Neuronal stem cell (in vitro differentiated cells): ENCODE results near the gene FIGN.

ENCODE experiments used
- DNase-seq: peaks from one replicate; pipeline ENCODE4 v3.0.0-alpha.2; 2013; ENCODE audit warnings: low spot score
- H2AFZ ChIP-seq: one replicate; pipeline ENCODE4 v1.6.1; 2013; ENCODE audit warnings: mild to moderate bottlenecking, low read length, inconsistent platforms
- H2AK5ac ChIP-seq: 2 replicates; pipeline ENCODE4 v1.6.1; 2013; ENCODE audit warnings: low read depth, mild to moderate bottlenecking, inconsistent platforms, low read length, moderate library complexity, mixed read lengths
- H2BK120ac ChIP-seq: 2 replicates; pipeline ENCODE4 v1.6.1; 2013; ENCODE audit warnings: low read depth, mild to moderate bottlenecking, inconsistent platforms, low read length, moderate library complexity, mixed read lengths
- H2BK12ac ChIP-seq: one replicate; pipeline ENCODE4 v1.6.1; 2013; ENCODE audit warnings: low read length, inconsistent platforms
- H2BK15ac ChIP-seq: 2 replicates; pipeline ENCODE4 v1.6.1; 2013; ENCODE audit warnings: mild to moderate bottlenecking, low read length, inconsistent platforms, mixed read lengths
- H2BK5ac ChIP-seq: one replicate; pipeline ENCODE4 v1.6.1; 2013; ENCODE audit warnings: inconsistent platforms, mild to moderate bottlenecking, low read length, moderate library complexity
- H3K14ac ChIP-seq: one replicate; pipeline ENCODE4 v1.6.1; 2013; ENCODE audit warnings: low read length, inconsistent platforms
- H3K18ac ChIP-seq: 2 replicates; pipeline ENCODE4 v1.6.1; 2013; ENCODE audit warnings: low read length, inconsistent platforms
- H3K23ac ChIP-seq: 2 replicates; pipeline ENCODE4 v1.6.1; 2013; ENCODE audit warnings: low read depth, mild to moderate bottlenecking, mixed read lengths, low read length, inconsistent platforms; ENCODE audit not compliant: poor library complexity
- H3K27ac ChIP-seq: replicated peaks from 3 replicates; pipeline ENCODE4 v1.5.1; 2013; ENCODE audit warnings: low read length, inconsistent platforms
- H3K27me3 ChIP-seq, 3 experiments: 2 replicates each; pipeline ENCODE4 v1.6.1; 2013; ENCODE audit warnings: low read length in 3 of 3, mild to moderate bottlenecking in 2 of 3, inconsistent platforms in 1 of 3, low read depth in 1 of 3, mixed read lengths in 1 of 3, moderate library complexity in 1 of 3; ENCODE audit not compliant: control insufficient read depth in 3 of 3, insufficient read depth in 3 of 3
- H3K36me3 ChIP-seq, 2 donors: replicated peaks in 1 of 2; 2 replicates each; pipeline ENCODE4 v1.6.1; 2013; ENCODE audit warnings: low read length in 2 of 2; ENCODE audit not compliant: control insufficient read depth in 2 of 2, insufficient read depth in 2 of 2
- H3K4ac ChIP-seq: 2 replicates; pipeline ENCODE4 v1.6.1; 2013; ENCODE audit warnings: inconsistent platforms, mild to moderate bottlenecking, low read length, moderate library complexity
- H3K4me1 ChIP-seq, 2 donors: 1 replicate in 1 of 2; 2 replicates in 1 of 2; pipeline ENCODE4 v1.6.1; 2013; ENCODE audit warnings: low read length in 2 of 2, low read depth in 1 of 2; ENCODE audit not compliant: control insufficient read depth in 2 of 2, insufficient read depth in 1 of 2
- H3K4me2 ChIP-seq: one replicate; pipeline ENCODE4 v1.6.1; 2013; ENCODE audit warnings: mild to moderate bottlenecking, low read length, inconsistent platforms; ENCODE audit not compliant: insufficient read depth, poor library complexity, severe bottlenecking
- H3K4me3 ChIP-seq, 2 donors: 2 replicates each; pipeline ENCODE4 v1.5.1; 2013; ENCODE audit warnings: low read length in 2 of 2, mild to moderate bottlenecking in 2 of 2, inconsistent platforms in 1 of 2, moderate library complexity in 1 of 2
- H3K79me1 ChIP-seq: one replicate; pipeline ENCODE4 v1.6.1; 2013; ENCODE audit warnings: low read depth, mild to moderate bottlenecking, inconsistent platforms, low read length, moderate library complexity
- H3K9ac ChIP-seq: one replicate; pipeline ENCODE4 v1.6.1; 2013; ENCODE audit warnings: mild to moderate bottlenecking, low read depth, low read length, inconsistent platforms; ENCODE audit not compliant: poor library complexity
- H3K9me3 ChIP-seq, 2 donors: replicated peaks in 1 of 2; 2 replicates each; pipeline versions ENCODE3 to v1.6.1; 2013; ENCODE audit warnings: low read length in 2 of 2, mild to moderate bottlenecking in 2 of 2, inconsistent platforms in 1 of 2, low read depth in 1 of 2, mixed read lengths in 1 of 2, moderate library complexity in 1 of 2; ENCODE audit not compliant: control insufficient read depth in 2 of 2, insufficient read depth in 1 of 2
- H4K8ac ChIP-seq: one replicate; pipeline ENCODE4 v1.6.1; 2013; ENCODE audit warnings: low read depth, mild to moderate bottlenecking, inconsistent platforms, low read length, moderate library complexity
- H4K91ac ChIP-seq: one replicate; pipeline ENCODE4 v1.6.1; 2013; ENCODE audit warnings: low read length, low read depth, mild to moderate bottlenecking, inconsistent platforms; ENCODE audit not compliant: poor library complexity
- WGBS, 2 donors: extraction: QIAGEN DNeasy Blood & Tissue Kit; methylation state at CpG; one replicate each; pipeline ENCODE4 v1.1.7; 2013; ENCODE audit warnings: missing lambda C conversion rate in 2 of 2, mixed read lengths in 1 of 2; ENCODE audit not compliant: insufficient read length in 2 of 2, insufficient replicate concordance in 1 of 2; ENCODE audit errors: extremely low coverage in 2 of 2; 5-methylcytosine and 5-hydroxymethylcytosine counted together

The FIGN gene

DNA sequence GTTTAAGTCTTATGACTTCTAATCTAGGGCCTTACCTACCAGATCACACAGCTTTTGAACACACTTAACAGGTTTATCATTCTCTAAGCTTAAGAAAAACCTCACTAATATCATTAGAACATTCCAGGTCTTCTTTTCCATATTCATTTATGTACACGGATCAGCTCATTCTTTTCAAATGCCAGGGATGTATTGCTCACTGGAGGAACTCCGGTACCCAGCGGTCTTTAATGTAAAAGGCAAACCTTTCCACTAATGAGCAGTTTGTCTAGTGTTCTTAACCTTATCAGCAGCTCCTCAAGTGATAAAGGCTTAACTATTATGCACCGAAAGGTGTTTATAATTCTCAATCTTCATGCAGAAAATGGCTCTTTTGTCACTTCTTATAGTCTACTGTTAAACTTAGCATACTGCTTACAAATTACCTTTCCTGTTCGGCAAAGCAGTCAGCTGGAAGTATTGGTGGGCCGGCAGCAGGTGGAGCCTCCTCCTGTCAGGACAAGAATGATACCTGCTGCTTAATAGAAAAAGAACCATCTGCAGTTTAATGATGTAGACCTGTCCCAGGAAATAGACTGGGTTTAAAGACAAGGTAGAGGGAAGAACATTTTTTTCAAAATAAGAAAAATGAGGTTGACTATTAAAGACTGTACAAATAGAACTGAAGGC lies 142.7 kb downstream of the FIGN start:
- H3K4ac ChIP-seq = no peak overlapping the region
- H3K14ac ChIP-seq = no peak overlapping the region
- H2BK12ac ChIP-seq = no peak overlapping the region
- H3K36me3 ChIP-seq = no peaks in the 10 kb centered on the region
- no peak overlapping the region for H2BK15ac ChIP-seq
- no peak overlapping the region for H2BK5ac ChIP-seq
- no peak overlapping the region for H4K8ac ChIP-seq
- H3K27me3 ChIP-seq = no peaks in the 10 kb centered on the region
- H4K91ac ChIP-seq = no peak overlapping the region
- DNase-seq = no peak
- H3K9ac ChIP-seq = no peak overlapping the region
- WGBS, 2 donors = no CpG with 5 or more reads among the region's 6 CpGs
- peaks cover 6 to 29% of the 10 kb centered on the region in 2 donors for H3K4me1 ChIP-seq
- H3K4me3 ChIP-seq = no peak overlapping the region
- no peak overlapping the region for H3K27ac ChIP-seq
- no peak overlapping the region for H3K18ac ChIP-seq
- peak overlapping the region; percentile 82 for H2AFZ ChIP-seq
- H3K79me1 ChIP-seq = no peaks in the 10 kb centered on the region
- H3K23ac ChIP-seq = no peak overlapping the region
- no peaks in the 10 kb centered on the region for H3K9me3 ChIP-seq
- H2BK120ac ChIP-seq = no peak overlapping the region
- no peak overlapping the region for H3K4me2 ChIP-seq
- H2AK5ac ChIP-seq = no peak overlapping the region

- Histone ChIP-seq H3K79me1 (no peaks in the 10 kb centered on the region), H2BK5ac (no peak overlapping the region), H3K14ac (no peak overlapping the region), H3K4ac (no peak overlapping the region), H2BK12ac (no peak overlapping the region), H3K27me3 (no peaks in the 10 kb centered on the region), H2BK120ac (no peak overlapping the region), H4K91ac (no peak overlapping the region), H3K4me1 (peaks cover 6 to 27% of the 10 kb centered on the region in 2 donors), H3K4me3 (no peak overlapping the region), H2AFZ (no peak overlapping the region), H3K18ac (no peak overlapping the region), H3K23ac (no peak overlapping the region), H3K27ac (no peak overlapping the region), H3K4me2 (no peak overlapping the region), H3K9me3 (no peaks in the 10 kb centered on the region), H3K36me3 (no peaks in the 10 kb centered on the region), H2BK15ac (no peak overlapping the region), H3K9ac (no peak overlapping the region), H2AK5ac (no peak overlapping the region), H4K8ac (no peak overlapping the region)
- WGBS, 2 donors = no CpG with 5 or more reads among the region's 3 CpGs
- DNase-seq = no peak
Measured at GRCh38 chr2:163591461-163591860, 144.3 kb downstream of the FIGN start.

DNA sequence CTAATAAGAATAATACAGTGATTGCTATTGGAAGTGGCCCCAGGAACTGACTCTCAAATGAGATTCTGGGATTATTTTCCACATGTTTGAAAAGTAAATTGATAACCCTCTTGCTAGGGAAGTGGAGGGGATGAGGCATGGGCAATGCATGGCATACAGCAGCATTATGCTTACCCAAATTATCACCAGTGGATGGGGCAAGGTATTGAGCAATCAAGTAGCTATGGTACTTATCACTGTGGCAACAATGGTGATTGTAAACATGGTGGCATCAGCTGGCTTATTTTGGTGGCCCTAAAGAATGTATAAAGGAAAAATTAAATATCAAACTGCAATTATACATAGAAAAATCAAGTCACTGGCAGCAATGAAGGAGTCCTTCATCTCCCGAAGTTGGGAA lies 155.1 kb downstream of the FIGN start:
- Histone ChIP-seq H3K4me1 (no peaks in the 10 kb centered on the region), H3K79me1 (no peaks in the 10 kb centered on the region), H3K9ac (no peak overlapping the region), H2BK5ac (no peak overlapping the region), H2BK15ac (no peak overlapping the region), H2BK12ac (no peak overlapping the region), H3K36me3 (no peaks in the 10 kb centered on the region), H3K18ac (no peak overlapping the region), H3K9me3 (no peaks in the 10 kb centered on the region), H3K27ac (no peak overlapping the region), H3K4me3 (no peak overlapping the region), H4K8ac (no peak overlapping the region), H3K4me2 (no peak overlapping the region), H3K4ac (no peak overlapping the region), H3K27me3 (no peaks in the 10 kb centered on the region), H3K23ac (no peak overlapping the region), H3K14ac (no peak overlapping the region), H4K91ac (no peak overlapping the region), H2BK120ac (no peak overlapping the region), H2AFZ (no peak overlapping the region), H2AK5ac (no peak overlapping the region)
- whole genome bisulfite sequencing, 2 donors = no CpG with 5 or more reads among the region's 1 CpG
- no peak for DNase-seq

DNA sequence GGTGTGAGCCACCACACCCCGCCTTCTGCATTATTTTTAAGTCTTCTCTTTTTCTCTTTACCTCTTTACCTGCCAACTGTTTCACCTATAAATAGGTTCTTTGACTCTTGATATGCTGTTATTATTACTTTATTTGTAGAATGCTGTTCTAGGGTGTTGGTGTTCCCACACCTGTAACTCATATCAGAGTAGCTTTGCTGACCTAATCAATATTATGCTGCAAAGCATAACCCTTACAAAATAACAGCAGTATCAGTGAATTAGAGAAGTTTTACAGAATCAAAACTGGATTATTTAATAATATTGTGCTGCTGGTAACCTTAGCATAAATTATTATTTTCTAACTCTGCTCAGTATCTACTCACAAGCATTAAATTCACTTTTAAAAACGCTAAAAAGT lies 161.5 kb downstream of the FIGN start:
- Histone ChIP-seq H3K36me3 (no peaks in the 10 kb centered on the region), H4K8ac (no peak overlapping the region), H3K18ac (no peak overlapping the region), H2BK120ac (no peak overlapping the region), H3K14ac (no peak overlapping the region), H3K27ac (no peak overlapping the region), H3K4me2 (no peak overlapping the region), H3K4ac (no peak overlapping the region), H3K4me1 (no peaks in the 10 kb centered on the region), H3K4me3 (no peak overlapping the region), H2AFZ (no peak overlapping the region), H2BK15ac (no peak overlapping the region), H3K23ac (no peak overlapping the region), H2BK12ac (no peak overlapping the region), H4K91ac (no peak overlapping the region), H3K27me3 (no peaks in the 10 kb centered on the region), H2AK5ac (no peak overlapping the region), H2BK5ac (no peak overlapping the region), H3K9me3 (no peaks in the 10 kb centered on the region), H3K9ac (no peak overlapping the region), H3K79me1 (no peaks in the 10 kb centered on the region)
- WGBS, 2 donors = no CpG with 5 or more reads among the region's 2 CpGs
- DNase-seq = no peak
